ENCODE measurements around the gene PARP2.

GRCh38 chr14:20388159-20388558 is 44.7 kb downstream of the PARP2 start:
- no peak for TF ChIP-seq CTCF (conservative IDR thresholded peaks at IDR 0.05; ENCODE audit: low read length)
- no peak for TF ChIP-seq EZH2phosphoT487 (IDR thresholded peaks at IDR 0.05; ENCODE audit: borderline replicate concordance)
